Tibial artery (tissue), 4 donors: Measurements from ENCODE around the gene MYH2.
"Not testable (repeated sequence)": the region's sequence is repeated elsewhere in the genome, so short reads cannot be mapped to it uniquely, and the experiment has no call there.

Experiments used
- DNase-seq, 2 donors: peaks; one replicate each; pipeline ENCODE4 v3.0.0-alpha.2; 2019
- H3K27ac ChIP-seq, 2 donors: fragments of 200-600 bp; sonication (generic) in 1 of 2; 1 replicate in 1 of 2; 2 replicates in 1 of 2; pipeline ENCODE4 v1.5.1; 2018 to 2019; ENCODE audit warnings: mild to moderate bottlenecking in 1 of 2
- H3K27me3 ChIP-seq, 2 donors: fragments of 200-600 bp; sonication (generic) in 1 of 2; one replicate each; pipeline versions ENCODE4 v1.5.1 to v1.6.0; 2016 to 2019
- H3K36me3 ChIP-seq, 3 donors: fragments of 200-600 bp; sonication (generic) in 2 of 3; one replicate each; pipeline ENCODE4 v1.5.1; 2016 to 2019; ENCODE audit warnings: mild to moderate bottlenecking in 2 of 3
- H3K4me1 ChIP-seq, 4 donors: fragments of 200-600 bp; sonication (generic) in 2 of 4; 1 replicate in 3 of 4; 2 replicates in 1 of 4; pipeline ENCODE4 v1.5.1; 2016 to 2019
- H3K4me3 ChIP-seq, 2 donors: fragments of 200-600 bp; sonication (generic) in 1 of 2; 1 replicate in 1 of 2; 2 replicates in 1 of 2; pipeline ENCODE4 v1.5.1; 2018 to 2019; ENCODE audit warnings: mild to moderate bottlenecking in 2 of 2
- H3K9me3 ChIP-seq, 3 donors: fragments of 200-600 bp; sonication (generic) in 1 of 3; one replicate each; pipeline ENCODE4 v1.5.1; 2016 to 2019
- intact Hi-C: fragments of 100-400 bp; cut with DNase I; formaldehyde crosslinking; loops from one replicate; pipeline ENCODE4 v1.15.0; 2023; ENCODE audit warnings: low total_unique reads
- TF ChIP-seq, protein P1 (sequence below), 2 experiments: fragments of 200-600 bp in 1 of 2; fragments of 450-650 bp in 1 of 2; IDR thresholded peaks; one replicate each; pipeline ENCODE4 v1.5.1; 2017 to 2019; ENCODE audit warnings: antibody characterized with exemption in 2 of 2, mild to moderate bottlenecking in 1 of 2, moderate library complexity in 1 of 2

Gene MYH2

DNA sequence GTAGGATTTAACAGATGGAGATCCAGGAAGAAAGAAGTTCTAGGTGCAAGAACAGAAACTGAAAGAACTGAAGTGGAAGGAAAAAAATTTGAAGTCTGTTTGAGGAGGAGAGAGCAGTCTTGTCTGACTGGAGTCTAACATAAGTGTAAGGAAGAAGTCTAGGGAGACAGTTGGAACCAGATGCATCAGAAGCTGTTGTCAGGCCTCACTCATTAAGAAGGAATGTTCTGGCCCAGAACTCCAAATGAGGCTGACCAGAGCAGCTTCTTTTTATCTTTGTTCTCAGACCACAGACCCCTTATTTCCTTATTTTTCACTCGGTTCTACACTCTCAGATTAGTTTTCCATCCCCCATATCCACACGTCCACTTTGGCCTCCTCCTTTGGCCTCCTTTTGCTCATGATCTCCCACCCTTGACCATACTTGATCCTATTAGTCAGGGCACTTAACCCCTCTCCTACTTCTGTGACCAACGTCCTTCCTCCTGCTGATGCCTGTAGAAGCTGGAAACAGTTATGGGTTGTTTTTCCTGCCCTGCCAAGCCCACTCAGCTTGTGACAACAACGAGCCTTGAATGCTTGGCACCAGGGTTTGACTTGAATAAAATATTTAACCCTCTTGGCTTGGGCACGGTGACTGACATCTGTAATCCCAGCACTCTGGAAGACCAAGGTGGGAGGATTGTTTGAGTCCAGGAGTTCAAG, 7.0 kb upstream of the MYH2 start:
- Histone ChIP-seq H3K4me1 (peaks cover 0 to 3% (median 0%) of the 10 kb centered on the region in 4 donors), H3K27me3 (no peaks in the 10 kb centered on the region), H3K9me3 (no peaks in the 10 kb centered on the region), H3K27ac (no peak overlapping the region), H3K4me3 (no peak overlapping the region), H3K36me3 (no peaks in the 10 kb centered on the region)
- intact Hi-C loops = no loop called here
- DNase-seq = no peak
- TF ChIP-seq, protein P1, sequence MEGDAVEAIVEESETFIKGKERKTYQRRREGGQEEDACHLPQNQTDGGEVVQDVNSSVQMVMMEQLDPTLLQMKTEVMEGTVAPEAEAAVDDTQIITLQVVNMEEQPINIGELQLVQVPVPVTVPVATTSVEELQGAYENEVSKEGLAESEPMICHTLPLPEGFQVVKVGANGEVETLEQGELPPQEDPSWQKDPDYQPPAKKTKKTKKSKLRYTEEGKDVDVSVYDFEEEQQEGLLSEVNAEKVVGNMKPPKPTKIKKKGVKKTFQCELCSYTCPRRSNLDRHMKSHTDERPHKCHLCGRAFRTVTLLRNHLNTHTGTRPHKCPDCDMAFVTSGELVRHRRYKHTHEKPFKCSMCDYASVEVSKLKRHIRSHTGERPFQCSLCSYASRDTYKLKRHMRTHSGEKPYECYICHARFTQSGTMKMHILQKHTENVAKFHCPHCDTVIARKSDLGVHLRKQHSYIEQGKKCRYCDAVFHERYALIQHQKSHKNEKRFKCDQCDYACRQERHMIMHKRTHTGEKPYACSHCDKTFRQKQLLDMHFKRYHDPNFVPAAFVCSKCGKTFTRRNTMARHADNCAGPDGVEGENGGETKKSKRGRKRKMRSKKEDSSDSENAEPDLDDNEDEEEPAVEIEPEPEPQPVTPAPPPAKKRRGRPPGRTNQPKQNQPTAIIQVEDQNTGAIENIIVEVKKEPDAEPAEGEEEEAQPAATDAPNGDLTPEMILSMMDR (IDR thresholded peaks at IDR 0.05) = no peak

DNA sequence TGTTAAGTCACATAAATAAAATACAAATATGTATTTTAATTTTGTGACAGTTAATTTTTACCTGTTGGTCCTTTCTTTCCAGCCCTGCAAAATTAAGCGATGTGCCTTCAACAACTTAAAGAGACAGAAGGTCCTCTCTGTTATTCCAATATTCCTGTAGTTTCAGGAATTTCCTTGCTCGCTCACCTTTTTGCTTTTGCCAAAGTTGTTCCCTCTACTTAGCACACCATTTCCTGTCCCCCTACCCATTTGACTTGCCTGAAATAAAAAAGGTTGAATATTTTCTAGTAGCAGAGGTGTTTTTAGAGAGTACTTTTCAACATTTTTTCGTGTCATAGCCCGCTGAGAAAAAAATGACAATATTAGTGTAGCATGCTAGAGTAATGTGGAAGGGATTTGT, 556 bp upstream of the MYH2 start:
- no peak for DNase-seq
- TF ChIP-seq, protein P1 (IDR thresholded peaks at IDR 0.05) = no peak
- H3K36me3 ChIP-seq = no peaks in the 10 kb centered on the region
- H3K4me3 ChIP-seq = no peak overlapping the region
- no peak overlapping the region for H3K27ac ChIP-seq
- no peaks in the 10 kb centered on the region for H3K4me1 ChIP-seq
- no peaks in the 10 kb centered on the region for H3K9me3 ChIP-seq
- intact Hi-C loops = no loop called here
- H3K27me3 ChIP-seq = no peaks in the 10 kb centered on the region

DNA sequence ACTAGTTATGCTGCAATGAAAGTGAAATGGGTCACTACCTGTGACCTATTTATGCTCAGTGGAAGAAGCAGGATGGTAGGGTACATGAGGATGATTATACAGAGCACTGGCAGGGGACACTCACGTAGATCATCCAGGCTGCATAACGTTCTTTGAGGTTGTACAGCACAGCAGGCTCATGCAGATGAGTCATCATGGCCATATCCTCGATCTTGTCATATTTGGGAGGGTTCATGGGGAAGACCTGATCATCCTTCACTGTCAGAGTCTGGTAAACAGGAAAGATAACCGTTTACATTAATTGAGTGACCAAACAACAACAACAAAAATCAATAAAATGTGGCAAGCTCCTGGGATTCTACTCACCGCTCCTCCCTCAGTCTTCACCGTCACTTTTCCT, 2.1 kb downstream of the MYH2 start:
- DNase-seq = no peak
- TF ChIP-seq, protein P1 (IDR thresholded peaks at IDR 0.05) = no peak
- H3K27ac ChIP-seq = no peak overlapping the region
- no peaks in the 10 kb centered on the region for H3K36me3 ChIP-seq
- H3K9me3 ChIP-seq = no peaks in the 10 kb centered on the region
- intact Hi-C loops = no loop called here
- no peaks in the 10 kb centered on the region for H3K4me1 ChIP-seq
- H3K27me3 ChIP-seq = no peaks in the 10 kb centered on the region
- H3K4me3 ChIP-seq = no peak overlapping the region

DNA sequence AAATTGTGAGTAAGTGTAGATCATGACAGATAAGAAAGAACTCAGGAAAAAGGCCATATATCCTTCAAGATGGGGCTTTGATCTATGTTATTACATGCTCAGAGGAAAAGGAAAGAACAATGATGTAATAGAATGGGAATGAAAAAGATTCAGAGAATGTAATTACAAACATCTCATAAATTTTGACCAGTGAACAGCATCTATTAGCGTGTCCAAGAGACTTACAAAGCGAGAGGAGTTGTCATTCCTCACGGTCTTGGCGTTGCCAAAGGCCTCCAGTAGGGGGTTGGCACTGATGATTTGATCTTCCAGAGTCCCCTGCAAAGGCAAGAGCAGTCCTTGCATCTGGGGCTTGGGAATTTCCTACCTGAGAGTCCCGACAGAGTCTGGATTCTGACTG, 6.0 kb downstream of the MYH2 start:
- H3K4me1 ChIP-seq, H3K36me3 ChIP-seq, H3K4me3 ChIP-seq, H3K27me3 ChIP-seq, intact Hi-C loops, H3K27ac ChIP-seq, DNase-seq: not testable (repeated sequence)
- H3K9me3 ChIP-seq = peaks cover 0 to 11% (median 8%) of the 10 kb centered on the region in 3 donors

DNA sequence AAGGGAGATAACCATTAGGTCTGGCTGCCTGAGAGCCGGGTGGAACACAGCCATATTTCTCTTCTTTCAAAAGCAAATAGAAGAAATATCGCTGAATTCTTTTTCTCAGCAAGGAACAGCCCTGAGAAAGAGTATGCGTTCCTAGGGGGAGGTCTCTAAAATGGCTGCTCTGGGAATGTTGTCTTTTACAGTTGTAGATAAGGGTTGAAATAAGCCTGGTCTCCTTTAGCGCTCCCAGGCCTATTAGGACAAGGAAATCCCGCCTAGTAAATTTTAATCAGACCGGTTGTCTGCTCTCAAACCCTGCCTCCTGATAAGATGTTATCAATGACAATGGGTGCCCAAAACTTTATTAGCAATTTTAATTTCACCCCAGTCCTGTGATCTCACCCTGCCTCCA, 8.3 kb downstream of the MYH2 start:
- intact Hi-C loops, H3K36me3 ChIP-seq, H3K27ac ChIP-seq, H3K4me1 ChIP-seq, DNase-seq, H3K4me3 ChIP-seq, H3K27me3 ChIP-seq: not testable (repeated sequence)
- H3K9me3 ChIP-seq = peaks cover 0 to 11% (median 8%) of the 10 kb centered on the region in 3 donors

DNA sequence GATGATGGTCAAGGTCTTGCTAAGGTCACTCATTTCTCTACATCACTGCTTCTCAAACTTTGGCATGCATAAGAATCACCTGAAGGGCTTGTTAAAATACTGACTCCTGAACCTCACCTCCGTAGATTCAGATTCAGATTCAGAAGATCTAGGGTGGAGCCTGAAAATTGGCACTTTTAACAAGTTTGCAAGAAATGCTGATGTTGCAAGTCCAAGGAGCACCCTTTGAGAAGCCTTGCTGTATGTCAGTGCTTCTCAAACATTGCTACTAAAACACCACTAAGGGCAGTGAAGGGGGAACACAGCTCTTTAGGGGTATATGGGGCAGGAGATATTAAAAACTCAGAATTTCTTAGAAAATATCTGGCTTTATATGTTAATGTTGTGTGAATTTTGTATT, 17.4 kb downstream of the MYH2 start:
- no peak for DNase-seq
- H3K4me1 ChIP-seq = no peaks in the 10 kb centered on the region

More for the DNA sequence above, 17.4 kb downstream of the MYH2 start:
- no peak overlapping the region for H3K27ac ChIP-seq
- H3K9me3 ChIP-seq = no peaks in the 10 kb centered on the region
- intact Hi-C loops = no loop called here
- H3K36me3 ChIP-seq = no peaks in the 10 kb centered on the region
- TF ChIP-seq, protein P1 (IDR thresholded peaks at IDR 0.05) = no peak
- H3K4me3 ChIP-seq = no peak overlapping the region
- H3K27me3 ChIP-seq = no peaks in the 10 kb centered on the region
